Hepatocyte (in vitro differentiated cells): ENCODE results near the gene NFKB1. TPM values are rescaled to one million over a fixed set of nuclear protein-coding genes. Genes with fewer than 3 reads are reported as not detected.

ENCODE experiments used
- DNase-seq: peaks from one replicate; pipeline ENCODE4 v3.0.0-alpha.2; 2016; ENCODE audit warnings: low spot score
- H2AFZ ChIP-seq: fragments of 200-600 bp; sonication (generic); 2 replicates; pipeline ENCODE4 v1.6.0; 2016; ENCODE audit warnings: antibody characterized with exemption, mild to moderate bottlenecking
- H3K27ac ChIP-seq: fragments of 200-600 bp; sonication (generic); 2 replicates; pipeline ENCODE4 v1.5.1; 2016; ENCODE audit warnings: mild to moderate bottlenecking
- H3K27me3 ChIP-seq: fragments of 200-600 bp; sonication (generic); 2 replicates; pipeline ENCODE4 v1.6.1; 2016
- H3K36me3 ChIP-seq: fragments of 200-600 bp; sonication (generic); replicated peaks from 2 replicates; pipeline ENCODE4 v1.5.1; 2016; ENCODE audit warnings: low read depth; ENCODE audit not compliant: insufficient read depth
- H3K4me1 ChIP-seq: fragments of 200-600 bp; sonication (generic); 2 replicates; pipeline ENCODE4 v1.5.1; 2016; ENCODE audit warnings: mild to moderate bottlenecking, moderate library complexity; ENCODE audit not compliant: insufficient read depth
- H3K4me2 ChIP-seq: fragments of 200-600 bp; sonication (generic); 2 replicates; pipeline ENCODE4 v1.6.0; 2016
- H3K4me3 ChIP-seq: fragments of 200-600 bp; sonication (generic); 2 replicates; pipeline ENCODE4 v1.5.1; 2016; ENCODE audit warnings: mild to moderate bottlenecking
- H3K79me2 ChIP-seq: fragments of 200-600 bp; sonication (generic); 2 replicates; pipeline ENCODE4 v1.6.0; 2017; ENCODE audit warnings: mild to moderate bottlenecking
- H3K9me2 ChIP-seq: fragments of 200-600 bp; sonication (generic); replicated peaks from 2 replicates; pipeline ENCODE4 v1.6.0; 2017; ENCODE audit warnings: mild to moderate bottlenecking; ENCODE audit not compliant: insufficient read depth
- H3K9me3 ChIP-seq: fragments of 200-600 bp; sonication (generic); 2 replicates; pipeline ENCODE4 v1.5.1; 2016; ENCODE audit warnings: low read depth, mild to moderate bottlenecking
- H4K20me1 ChIP-seq: fragments of 200-600 bp; sonication (generic); 2 replicates; pipeline ENCODE4 v1.6.0; 2016; ENCODE audit warnings: mild to moderate bottlenecking; ENCODE audit not compliant: insufficient read depth, poor library complexity, severe bottlenecking
- EZH2 ChIP-seq: fragments of 200-600 bp; sonication (generic); IDR thresholded peaks from 2 replicates; pipeline ENCODE4 v1.6.1; 2016; ENCODE audit warnings: antibody characterized with exemption, mild to moderate bottlenecking, borderline replicate concordance
- EZH2phosphoT487 ChIP-seq: fragments of 200-600 bp; sonication (generic); IDR thresholded peaks from one replicate; pipeline ENCODE4 v1.6.1; 2018; ENCODE audit warnings: antibody characterized with exemption, mild to moderate bottlenecking, low read depth, moderate library complexity; ENCODE audit not compliant: unreplicated experiment, severe bottlenecking
- WGBS: methylation state at CpG from one replicate; pipeline ENCODE4 v1.1.6; 2016; ENCODE audit warnings: low lambda C conversion rate; ENCODE audit errors: missing lambda C conversion rate; 5-methylcytosine and 5-hydroxymethylcytosine counted together
- polyA plus RNA-seq: library from polyadenylated mRNA; unstranded; fragments of >200 nt; fragmentation: Nextera tagmentation; extraction: Ambion mirVana; gene quantifications from 2 replicates; pipeline ENCODE4 v1.2.1, GENCODE V29; 2016
- total RNA-seq: library from RNA; depleted of rRNA; stranded (reverse); fragments of >200 nt; gene quantifications from 2 replicates; pipeline ENCODE4 v1.2.3, GENCODE V29; 2014
- TF ChIP-seq, protein P1 (sequence below): fragments of 200-600 bp; sonication (generic); IDR thresholded peaks from 2 replicates; pipeline ENCODE4 v1.5.1; 2016; ENCODE audit warnings: antibody characterized with exemption, mild to moderate bottlenecking; ENCODE audit not compliant: poor library complexity

Gene NFKB1
- total and polyA plus RNA-seq, 2 experiments from 2014 or later, result 21.1 to 22.8 TPM

DNA sequence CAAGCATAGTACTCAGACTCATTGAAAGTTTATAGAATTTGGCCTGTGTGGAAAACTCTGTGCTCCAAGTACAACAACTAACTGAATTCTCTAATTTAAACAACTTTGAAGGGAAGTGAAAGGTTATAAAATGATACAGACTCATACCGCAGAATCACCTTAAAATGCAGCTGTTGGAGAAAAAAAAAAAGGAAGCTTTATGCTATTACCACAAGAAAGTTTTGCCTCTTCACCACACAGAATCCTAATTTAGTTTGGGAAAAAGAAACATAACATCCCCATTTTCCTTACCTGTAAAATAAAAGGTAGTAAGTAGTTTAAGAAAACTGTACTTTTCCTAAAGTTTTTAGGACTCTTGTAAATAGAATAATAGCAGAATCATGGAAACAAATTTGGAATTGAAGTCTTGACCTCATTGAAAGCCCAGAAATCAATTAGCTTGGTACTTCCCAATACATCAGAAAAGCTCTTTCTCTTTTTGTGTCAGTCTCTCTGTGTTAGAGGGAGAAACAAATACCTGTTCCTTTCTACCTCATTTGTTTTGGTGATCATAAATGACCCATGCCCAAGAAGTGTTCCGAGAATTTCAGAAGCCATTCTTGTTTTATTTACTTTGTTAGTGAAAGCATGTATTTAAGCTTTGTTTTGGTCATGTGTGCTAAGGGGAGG, 78.8 kb downstream of the NFKB1 start:
- no peaks in the 10 kb centered on the region for H3K27me3 ChIP-seq
- TF ChIP-seq EZH2phosphoT487 (no peak), EZH2 (no peak)
- TF ChIP-seq, protein P1, sequence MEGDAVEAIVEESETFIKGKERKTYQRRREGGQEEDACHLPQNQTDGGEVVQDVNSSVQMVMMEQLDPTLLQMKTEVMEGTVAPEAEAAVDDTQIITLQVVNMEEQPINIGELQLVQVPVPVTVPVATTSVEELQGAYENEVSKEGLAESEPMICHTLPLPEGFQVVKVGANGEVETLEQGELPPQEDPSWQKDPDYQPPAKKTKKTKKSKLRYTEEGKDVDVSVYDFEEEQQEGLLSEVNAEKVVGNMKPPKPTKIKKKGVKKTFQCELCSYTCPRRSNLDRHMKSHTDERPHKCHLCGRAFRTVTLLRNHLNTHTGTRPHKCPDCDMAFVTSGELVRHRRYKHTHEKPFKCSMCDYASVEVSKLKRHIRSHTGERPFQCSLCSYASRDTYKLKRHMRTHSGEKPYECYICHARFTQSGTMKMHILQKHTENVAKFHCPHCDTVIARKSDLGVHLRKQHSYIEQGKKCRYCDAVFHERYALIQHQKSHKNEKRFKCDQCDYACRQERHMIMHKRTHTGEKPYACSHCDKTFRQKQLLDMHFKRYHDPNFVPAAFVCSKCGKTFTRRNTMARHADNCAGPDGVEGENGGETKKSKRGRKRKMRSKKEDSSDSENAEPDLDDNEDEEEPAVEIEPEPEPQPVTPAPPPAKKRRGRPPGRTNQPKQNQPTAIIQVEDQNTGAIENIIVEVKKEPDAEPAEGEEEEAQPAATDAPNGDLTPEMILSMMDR, result no peak
- H4K20me1 ChIP-seq, result no peaks in the 10 kb centered on the region
- H3K9me3 ChIP-seq, result no peaks in the 10 kb centered on the region
- peaks cover 5% of the 10 kb centered on the region for H3K79me2 ChIP-seq
- WGBS, result 80% methylated on average over 2 of the region's 2 CpGs
- H3K27ac ChIP-seq, result peak overlapping the region; percentile 70
- DNase-seq, result no peak
- H3K4me2 ChIP-seq, result peak overlapping the region; percentile 45
- no peak overlapping the region for H3K4me3 ChIP-seq
- H3K9me2 ChIP-seq, result no peaks in the 10 kb centered on the region
- H3K4me1 ChIP-seq, result peaks cover 13% of the 10 kb centered on the region
- H2AFZ ChIP-seq, result no peak overlapping the region
- H3K36me3 ChIP-seq, result no peaks in the 10 kb centered on the region

DNA sequence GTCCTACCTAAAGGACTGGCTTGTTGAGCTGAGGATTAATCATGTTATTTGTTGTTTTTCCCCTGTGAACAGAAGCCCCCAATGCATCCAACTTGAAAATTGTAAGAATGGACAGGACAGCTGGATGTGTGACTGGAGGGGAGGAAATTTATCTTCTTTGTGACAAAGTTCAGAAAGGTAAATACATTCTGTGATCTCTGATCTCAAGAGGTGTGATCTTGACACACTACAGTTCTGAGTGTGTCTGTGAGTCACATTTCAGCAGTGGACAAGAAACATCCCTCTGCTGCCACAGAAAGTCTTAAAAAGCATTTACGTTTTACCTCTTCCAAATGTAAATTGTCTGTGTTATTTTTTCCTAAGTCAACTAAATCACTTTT, 79.3 kb downstream of the NFKB1 start:
- Histone ChIP-seq H3K36me3 (no peaks in the 10 kb centered on the region), H4K20me1 (no peaks in the 10 kb centered on the region), H3K9me3 (no peaks in the 10 kb centered on the region), H3K27me3 (no peaks in the 10 kb centered on the region), H3K79me2 (peaks cover 5% of the 10 kb centered on the region), H3K27ac (peak overlapping the region; percentile 70), H3K4me2 (peak overlapping the region; percentile 45), H3K4me1 (peaks cover 13% of the 10 kb centered on the region), H3K9me2 (no peaks in the 10 kb centered on the region), H2AFZ (no peak overlapping the region), H3K4me3 (no peak overlapping the region)
- DNase-seq, result peak; percentile 10
- 61% methylated on average over 1 of the region's 1 CpG for WGBS
- TF ChIP-seq EZH2phosphoT487 (no peak), EZH2 (no peak)
- TF ChIP-seq, protein P1, result no peak

DNA sequence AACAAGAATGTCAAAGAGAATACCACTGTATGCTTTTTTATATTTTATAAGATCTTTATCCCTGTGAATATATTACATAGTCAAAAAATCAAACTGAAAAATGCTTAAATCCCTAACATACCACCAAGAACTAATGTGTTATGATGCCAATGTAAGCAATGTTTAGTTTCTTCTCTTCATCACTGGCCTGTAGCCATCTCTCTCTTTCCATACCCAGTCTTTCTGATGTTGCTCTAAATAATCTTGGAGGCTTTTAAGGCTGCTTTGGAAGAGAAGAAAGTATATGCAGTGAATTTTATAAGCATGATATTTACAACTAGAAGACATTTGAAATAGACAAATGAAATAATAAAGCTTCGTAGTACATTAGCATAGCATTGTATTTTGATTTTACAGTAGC, 82.9 kb downstream of the NFKB1 start:
- no peak overlapping the region for H2AFZ ChIP-seq
- H3K27ac ChIP-seq, result no peak overlapping the region
- TF ChIP-seq, protein P1, result no peak
- TF ChIP-seq EZH2 (no peak), EZH2phosphoT487 (no peak)

More for the DNA sequence above, 82.9 kb downstream of the NFKB1 start:
- Histone ChIP-seq H3K9me2 (no peaks in the 10 kb centered on the region), H3K27me3 (no peaks in the 10 kb centered on the region), H3K36me3 (no peaks in the 10 kb centered on the region), H3K4me3 (no peak overlapping the region), H4K20me1 (no peaks in the 10 kb centered on the region), H3K9me3 (no peaks in the 10 kb centered on the region), H3K4me2 (no peak overlapping the region), H3K79me2 (no peaks in the 10 kb centered on the region), H3K4me1 (peaks cover 13% of the 10 kb centered on the region)
- 90% methylated on average over 1 of the region's 1 CpG for WGBS
- no peak for DNase-seq
